Measurements from ENCODE around the gene ANKRD33B. TPM values are rescaled to one million over a fixed set of nuclear protein-coding genes. Genes with fewer than 3 reads are reported as not detected.

Gene ANKRD33B
- total and polyA plus RNA-seq, 2 experiments from 2014 or later, result 0.71 to 1.5 TPM

DNA sequence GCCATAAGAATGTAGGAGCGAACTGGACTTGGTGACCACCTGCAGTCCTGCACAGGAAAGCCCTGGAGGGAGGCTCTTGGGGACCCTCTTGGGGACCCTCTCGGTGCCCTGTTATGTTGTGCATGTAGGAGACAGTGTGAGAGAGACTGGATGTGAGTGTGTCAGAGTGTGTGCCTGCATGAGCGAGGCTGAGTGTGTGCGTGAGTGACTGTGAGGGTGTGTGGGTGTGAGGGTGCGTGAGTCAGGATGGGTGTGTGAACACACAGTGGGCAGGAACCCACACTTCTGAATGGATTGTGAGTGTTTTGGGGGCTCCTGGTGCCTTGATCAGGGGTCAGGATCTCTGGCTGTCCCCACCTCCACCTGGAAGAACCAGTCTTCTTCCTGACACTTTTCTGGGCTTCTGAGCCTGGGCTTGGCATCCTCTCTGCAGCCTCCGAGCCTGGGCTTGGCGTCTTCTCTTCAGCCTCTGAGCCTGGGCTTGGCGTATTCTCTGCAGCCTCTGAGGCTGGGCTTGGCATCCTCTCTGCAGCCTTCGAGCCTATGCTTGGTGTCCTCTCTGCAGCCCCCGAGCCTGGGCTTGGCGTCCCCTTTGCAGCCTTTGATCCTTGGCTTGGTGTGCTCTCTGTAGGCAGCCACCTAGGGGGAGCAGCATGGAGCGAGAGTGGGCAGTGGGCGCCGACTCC, 25.6 kb upstream of the ANKRD33B start:
- no peaks in the 10 kb centered on the region for H3K79me2 ChIP-seq (ENCODE audit: insufficient read depth)
- H3K9me3 ChIP-seq (ENCODE audit: low read depth), result no peaks in the 10 kb centered on the region
- no peaks in the 10 kb centered on the region for H3K9me2 ChIP-seq (ENCODE audit: insufficient read depth)
- H3K4me1 ChIP-seq (ENCODE audit: insufficient read depth), result peaks cover 36% of the 10 kb centered on the region
- WGBS, 2 experiments (ENCODE audit: low coverage in 1 of 2, low lambda C conversion rate in 2 of 2, missing lambda C conversion rate in 2 of 2), result 33% methylated on average over 14 of the region's 14 CpGs
- no peak overlapping the region for H3K4me3 ChIP-seq
- H2AFZ ChIP-seq, result no peak overlapping the region
- no peaks in the 10 kb centered on the region for H4K20me1 ChIP-seq (ENCODE audit: insufficient read depth)
- no peak overlapping the region for H3K9ac ChIP-seq
- TF ChIP-seq EZH2 (IDR thresholded peaks at IDR 0.05; ENCODE audit: insufficient read depth, poor library complexity, severe bottlenecking), result no peak
- peak; percentile 51 for DNase-seq
- H3F3A ChIP-seq (ENCODE audit: insufficient read depth), result no peaks in the 10 kb centered on the region
- H3K36me3 ChIP-seq (ENCODE audit: low read depth), result no peaks in the 10 kb centered on the region
- no peak overlapping the region for H3K4me2 ChIP-seq (ENCODE audit: unreplicated experiment)
- no peaks in the 10 kb centered on the region for H3K27me3 ChIP-seq (replicated peaks; ENCODE audit: insufficient read depth)
- H3K27ac ChIP-seq, result no peak overlapping the region
- in situ Hi-C loops (cut with MboI), result no loop called here

DNA sequence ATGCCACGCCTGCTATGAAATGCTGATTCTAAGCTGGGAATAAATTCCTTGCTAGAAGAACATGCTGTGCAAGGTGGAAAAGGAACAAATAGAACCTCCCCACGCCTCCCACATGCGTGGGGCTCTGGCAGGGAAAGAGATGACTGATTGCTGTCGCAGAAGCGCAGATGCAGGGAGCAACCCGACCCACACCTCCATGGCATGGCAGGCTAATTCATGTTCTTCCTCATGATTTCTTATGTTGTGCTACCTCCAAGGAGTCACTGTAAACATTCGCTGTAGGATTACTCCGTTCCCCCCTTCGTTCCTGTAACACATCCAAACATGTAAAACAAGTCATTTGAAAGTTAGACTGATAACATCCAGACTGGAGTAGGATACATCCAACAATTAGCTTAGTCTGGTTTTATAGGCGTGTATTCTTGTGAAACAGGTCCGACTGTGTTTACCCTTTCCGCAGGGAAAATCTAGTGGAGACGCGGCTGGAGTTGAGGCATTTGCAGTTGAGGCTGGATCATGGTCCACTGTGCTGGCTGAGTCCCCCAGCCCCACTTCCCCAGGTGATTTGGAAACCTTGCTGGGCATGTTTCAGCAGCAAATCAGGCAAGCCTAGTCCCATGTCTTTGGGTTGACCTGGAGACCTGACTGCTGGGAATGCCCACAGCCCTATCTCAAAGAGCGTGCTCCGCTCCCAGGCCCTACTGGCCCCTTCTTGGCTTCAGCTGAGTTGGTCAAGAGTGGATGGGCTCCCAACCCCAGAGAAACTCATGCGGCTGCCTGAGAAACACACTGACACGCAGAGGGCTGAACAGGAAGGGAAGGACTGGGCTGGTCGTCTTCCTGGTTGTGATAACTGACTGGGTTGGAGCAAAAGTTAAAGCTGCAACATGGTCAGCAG, 24.8 kb upstream of the ANKRD33B start:
- no peak for DNase-seq
- peak overlapping the region; percentile 25 for H3K4me2 ChIP-seq (ENCODE audit: unreplicated experiment)
- in situ Hi-C loops (cut with MboI), result no loop called here
- no peak overlapping the region for H3K9ac ChIP-seq
- H3K4me3 ChIP-seq, result no peak overlapping the region
- no peak overlapping the region for H3K27ac ChIP-seq
- H3K4me1 ChIP-seq (ENCODE audit: insufficient read depth), result peaks cover 36% of the 10 kb centered on the region
- WGBS, 2 experiments (ENCODE audit: low coverage in 1 of 2, low lambda C conversion rate in 2 of 2, missing lambda C conversion rate in 2 of 2), result 73 to 74% methylated on average over 19 of the region's 19 CpGs
- no peaks in the 10 kb centered on the region for H3K79me2 ChIP-seq (ENCODE audit: insufficient read depth)
- H2AFZ ChIP-seq, result no peak overlapping the region
- H3F3A ChIP-seq (ENCODE audit: insufficient read depth), result no peaks in the 10 kb centered on the region
- no peaks in the 10 kb centered on the region for H3K27me3 ChIP-seq (replicated peaks; ENCODE audit: insufficient read depth)
- H3K9me2 ChIP-seq (ENCODE audit: insufficient read depth), result no peaks in the 10 kb centered on the region
- H3K36me3 ChIP-seq (ENCODE audit: low read depth), result no peaks in the 10 kb centered on the region
- TF ChIP-seq EZH2 (IDR thresholded peaks at IDR 0.05; ENCODE audit: insufficient read depth, poor library complexity, severe bottlenecking), result no peak
- no peak for TF ChIP-seq EZH2phosphoT487 (IDR thresholded peaks at IDR 0.05; ENCODE audit: insufficient read depth, low read depth)
- H4K20me1 ChIP-seq (ENCODE audit: insufficient read depth), result no peaks in the 10 kb centered on the region
- no peaks in the 10 kb centered on the region for H3K9me3 ChIP-seq (ENCODE audit: low read depth)

DNA sequence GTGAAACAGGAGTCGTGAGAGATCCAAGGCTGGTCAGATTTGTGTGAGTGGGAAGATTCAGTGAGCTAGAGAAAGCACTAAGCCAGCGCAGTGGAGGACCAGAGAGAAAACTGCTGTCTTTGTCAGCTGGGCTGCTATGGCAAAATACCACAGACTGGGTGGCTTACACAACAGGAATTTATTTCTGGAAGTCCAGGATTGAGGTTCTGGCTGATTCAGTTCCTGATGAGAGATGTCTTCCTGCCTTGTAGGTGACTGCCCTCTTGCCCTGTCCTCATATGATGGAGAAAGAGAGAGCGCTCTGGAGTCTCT, 24.2 kb upstream of the ANKRD33B start:
- Histone ChIP-seq H3K27ac (no peak overlapping the region), H3K36me3 (ENCODE audit: low read depth) (no peaks in the 10 kb centered on the region), H3K4me2 (ENCODE audit: unreplicated experiment) (peak overlapping the region; percentile 25), H3K9me3 (ENCODE audit: low read depth) (no peaks in the 10 kb centered on the region), H2AFZ (no peak overlapping the region), H3K27me3 (replicated peaks; ENCODE audit: insufficient read depth) (no peaks in the 10 kb centered on the region), H3K4me1 (ENCODE audit: insufficient read depth) (peaks cover 36% of the 10 kb centered on the region), H3K9me2 (ENCODE audit: insufficient read depth) (no peaks in the 10 kb centered on the region), H3K4me3 (no peak overlapping the region), H3K79me2 (ENCODE audit: insufficient read depth) (no peaks in the 10 kb centered on the region), H3K9ac (no peak overlapping the region), H3F3A (ENCODE audit: insufficient read depth) (no peaks in the 10 kb centered on the region), H4K20me1 (ENCODE audit: insufficient read depth) (no peaks in the 10 kb centered on the region)
- peak; percentile 65 for DNase-seq
- no peak for TF ChIP-seq EZH2phosphoT487 (IDR thresholded peaks at IDR 0.05; ENCODE audit: insufficient read depth, low read depth)
- no peak for TF ChIP-seq EZH2 (IDR thresholded peaks at IDR 0.05; ENCODE audit: insufficient read depth, poor library complexity, severe bottlenecking)
- in situ Hi-C loops (cut with MboI), result no loop called here
- WGBS, 2 experiments (ENCODE audit: low coverage in 1 of 2, low lambda C conversion rate in 2 of 2, missing lambda C conversion rate in 2 of 2), result 89 to 95% methylated on average over 3 of the region's 3 CpGs

DNA sequence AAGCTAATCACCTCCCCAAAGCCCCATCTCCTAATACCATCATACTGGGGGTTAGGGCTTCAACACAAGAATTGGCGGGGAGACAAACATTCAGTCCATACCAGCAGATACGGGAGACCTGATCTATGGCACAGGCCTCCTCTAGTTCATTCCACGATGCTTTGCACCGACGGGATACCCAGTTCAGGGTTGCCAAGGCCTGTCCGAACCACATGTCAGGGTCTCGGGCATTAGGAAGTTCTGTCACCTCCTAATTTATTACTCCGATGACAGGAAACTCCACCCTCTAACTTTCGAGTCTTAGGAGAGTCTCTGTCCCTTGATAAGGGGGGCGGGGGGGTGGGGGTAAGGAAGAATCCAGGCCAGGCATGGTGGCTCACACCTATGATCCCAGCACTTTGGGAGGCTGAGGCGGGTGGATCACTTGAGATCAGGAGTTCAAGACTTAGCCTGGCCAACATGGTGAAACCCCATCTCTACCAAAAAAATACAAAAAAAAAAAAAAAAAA, 23.8 kb upstream of the ANKRD33B start:
- Histone ChIP-seq H3K79me2 (ENCODE audit: insufficient read depth) (no peaks in the 10 kb centered on the region), H3F3A (ENCODE audit: insufficient read depth) (no peaks in the 10 kb centered on the region), H3K9me2 (ENCODE audit: insufficient read depth) (no peaks in the 10 kb centered on the region), H3K4me2 (ENCODE audit: unreplicated experiment) (no peak overlapping the region), H3K27me3 (replicated peaks; ENCODE audit: insufficient read depth) (no peaks in the 10 kb centered on the region), H3K4me3 (no peak overlapping the region), H3K9ac (no peak overlapping the region), H3K36me3 (ENCODE audit: low read depth) (no peaks in the 10 kb centered on the region), H3K9me3 (ENCODE audit: low read depth) (no peaks in the 10 kb centered on the region), H4K20me1 (ENCODE audit: insufficient read depth) (no peaks in the 10 kb centered on the region), H3K4me1 (ENCODE audit: insufficient read depth) (peaks cover 36% of the 10 kb centered on the region), H3K27ac (no peak overlapping the region), H2AFZ (no peak overlapping the region)
- no peak for DNase-seq
- WGBS, 2 experiments (ENCODE audit: low coverage in 1 of 2, low lambda C conversion rate in 2 of 2, missing lambda C conversion rate in 2 of 2), result 94 to 97% methylated on average over 11 of the region's 11 CpGs
- in situ Hi-C loops (cut with MboI), result no loop called here
- TF ChIP-seq EZH2 (IDR thresholded peaks at IDR 0.05; ENCODE audit: insufficient read depth, poor library complexity, severe bottlenecking), result no peak
- TF ChIP-seq EZH2phosphoT487 (IDR thresholded peaks at IDR 0.05; ENCODE audit: insufficient read depth, low read depth), result no peak
